Body of pancreas (tissue), 4 donors: ENCODE results near the gene GOLGA6L2.

Experiments
- POLR2A ChIP-seq, 3 donors: fragments of 450-650 bp; IDR thresholded peaks; one replicate each; pipeline ENCODE4 v1.6.1; 2016; ENCODE audit warnings: antibody characterized with exemption in 3 of 3, mild to moderate bottlenecking in 2 of 3
- TF ChIP-seq, protein P1 (sequence below), 7 experiments: fragments of 450-650 bp in 4 of 7; fragments of 200-600 bp in 3 of 7; sonication (generic) in 3 of 7; IDR thresholded peaks; one replicate each; pipeline ENCODE4 v1.5.1; 2016 to 2019; ENCODE audit warnings: antibody characterized with exemption in 7 of 7

GRCh38 chr15:23411841-23412240 is 35.2 kb downstream of the GOLGA6L2 start:
- TF ChIP-seq, protein P1, sequence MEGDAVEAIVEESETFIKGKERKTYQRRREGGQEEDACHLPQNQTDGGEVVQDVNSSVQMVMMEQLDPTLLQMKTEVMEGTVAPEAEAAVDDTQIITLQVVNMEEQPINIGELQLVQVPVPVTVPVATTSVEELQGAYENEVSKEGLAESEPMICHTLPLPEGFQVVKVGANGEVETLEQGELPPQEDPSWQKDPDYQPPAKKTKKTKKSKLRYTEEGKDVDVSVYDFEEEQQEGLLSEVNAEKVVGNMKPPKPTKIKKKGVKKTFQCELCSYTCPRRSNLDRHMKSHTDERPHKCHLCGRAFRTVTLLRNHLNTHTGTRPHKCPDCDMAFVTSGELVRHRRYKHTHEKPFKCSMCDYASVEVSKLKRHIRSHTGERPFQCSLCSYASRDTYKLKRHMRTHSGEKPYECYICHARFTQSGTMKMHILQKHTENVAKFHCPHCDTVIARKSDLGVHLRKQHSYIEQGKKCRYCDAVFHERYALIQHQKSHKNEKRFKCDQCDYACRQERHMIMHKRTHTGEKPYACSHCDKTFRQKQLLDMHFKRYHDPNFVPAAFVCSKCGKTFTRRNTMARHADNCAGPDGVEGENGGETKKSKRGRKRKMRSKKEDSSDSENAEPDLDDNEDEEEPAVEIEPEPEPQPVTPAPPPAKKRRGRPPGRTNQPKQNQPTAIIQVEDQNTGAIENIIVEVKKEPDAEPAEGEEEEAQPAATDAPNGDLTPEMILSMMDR (IDR thresholded peaks at IDR 0.05), result no peak
- no peak for TF ChIP-seq POLR2A (IDR thresholded peaks at IDR 0.05)
